Testis (tissue), 2 donors: ENCODE results near the gene FKBP8.

Experiments used
- CTCF ChIP-seq, 3 experiments: fragments of 450-650 bp in 2 of 3; fragments of 200-600 bp in 1 of 3; sonication (generic) in 1 of 3; IDR thresholded peaks; one replicate each; pipeline ENCODE4 v1.5.1; 2016 to 2019; ENCODE audit warnings: antibody characterized with exemption in 3 of 3, mild to moderate bottlenecking in 2 of 3, moderate library complexity in 1 of 3
- POLR2A ChIP-seq: fragments of 450-650 bp; IDR thresholded peaks from one replicate; pipeline ENCODE4 v1.6.1; 2017; ENCODE audit warnings: antibody characterized with exemption, mild to moderate bottlenecking, moderate library complexity

GRCh38 chr19:18568367-18568766 lies 25.0 kb upstream of the FKBP8 start:
- TF ChIP-seq CTCF (IDR thresholded peaks at IDR 0.05) (no peak), POLR2A (no peak)
